Smooth muscle cell (in vitro differentiated cells): Measurements from ENCODE around the gene KRTAP19-8. TPM values are rescaled to one million over a fixed set of nuclear protein-coding genes. Genes with fewer than 3 reads are reported as not detected.

Experiments used
- DNase-seq: peaks from one replicate; lab custom pipeline; 2025; ENCODE audit not compliant: unreplicated experiment; lab: John Stamatoyannopoulos, UW
- H2AFZ ChIP-seq: fragments of 200-600 bp; sonication (generic); 2 replicates; pipeline ENCODE4 v1.6.0; 2016; ENCODE audit warnings: antibody characterized with exemption, low read depth, mild to moderate bottlenecking
- H3F3A ChIP-seq: fragments of 200-600 bp; sonication (generic); 2 replicates; pipeline ENCODE4 v1.6.0; 2017; ENCODE audit warnings: antibody characterized with exemption, low read depth
- H3K27ac ChIP-seq: fragments of 200-600 bp; sonication (generic); 2 replicates; pipeline ENCODE4 v1.5.1; 2016; ENCODE audit warnings: low read depth, mild to moderate bottlenecking
- H3K27me3 ChIP-seq: fragments of 200-600 bp; sonication (generic); 2 replicates; pipeline ENCODE4 v1.6.1; 2016; ENCODE audit warnings: low read depth, mild to moderate bottlenecking
- H3K36me3 ChIP-seq: fragments of 200-600 bp; sonication (generic); 2 replicates; pipeline ENCODE4 v1.5.1; 2016; ENCODE audit warnings: low read depth
- H3K4me1 ChIP-seq: fragments of 200-600 bp; sonication (generic); 2 replicates; pipeline ENCODE4 v1.5.1; 2016; ENCODE audit warnings: low read depth
- H3K4me2 ChIP-seq: fragments of 200-600 bp; sonication (generic); 2 replicates; pipeline ENCODE4 v1.6.0; 2016; ENCODE audit warnings: mild to moderate bottlenecking
- H3K4me3 ChIP-seq: fragments of 200-600 bp; sonication (generic); 2 replicates; pipeline ENCODE4 v1.5.1; 2016; ENCODE audit warnings: mild to moderate bottlenecking
- H3K79me2 ChIP-seq: fragments of 200-600 bp; sonication (generic); 2 replicates; pipeline ENCODE4 v1.6.0; 2016; ENCODE audit warnings: low read depth, mild to moderate bottlenecking
- H3K9ac ChIP-seq: fragments of 200-600 bp; sonication (generic); 2 replicates; pipeline ENCODE4 v1.6.0; 2016; ENCODE audit warnings: low read depth
- H3K9me3 ChIP-seq: fragments of 200-600 bp; sonication (generic); replicated peaks from 2 replicates; pipeline ENCODE4 v1.5.1; 2016; ENCODE audit warnings: low read depth
- H4K20me1 ChIP-seq: fragments of 200-600 bp; sonication (generic); 2 replicates; pipeline ENCODE4 v1.6.0; 2016; ENCODE audit warnings: low read depth
- CTCF ChIP-seq: fragments of 200-600 bp; sonication (generic); IDR thresholded peaks from 2 replicates; pipeline ENCODE4 v1.5.1; 2017; ENCODE audit warnings: borderline replicate concordance, mild to moderate bottlenecking, antibody characterized with exemption; ENCODE audit not compliant: insufficient read depth, poor library complexity, severe bottlenecking
- WGBS: methylation state at CpG from one replicate; pipeline ENCODE4 v1.1.7; 2016; ENCODE audit warnings: low lambda C conversion rate; 5-methylcytosine and 5-hydroxymethylcytosine counted together
- polyA plus RNA-seq: library from polyadenylated mRNA; unstranded; fragments of >200 nt; fragmentation: Nextera tagmentation; extraction: Ambion mirVana; gene quantifications from 2 replicates; pipeline ENCODE4 v1.2.1, GENCODE V29; 2016
- total RNA-seq: library from RNA; depleted of rRNA; stranded (reverse); fragments of >200 nt; gene quantifications from 2 replicates; pipeline ENCODE4 v1.2.3, GENCODE V29; 2014

Gene KRTAP19-8
- total and polyA plus RNA-seq, 2 experiments from 2014 or later: not detected

GRCh38 chr21:31014891-31015290 is 23.4 kb downstream of the KRTAP19-8 start:
- Histone ChIP-seq H3K4me3 (no peak overlapping the region), H3K27me3 (no peaks in the 10 kb centered on the region), H3K9me3 (no peaks in the 10 kb centered on the region), H2AFZ (no peak overlapping the region), H3K79me2 (no peaks in the 10 kb centered on the region), H3K27ac (no peak overlapping the region), H3F3A (no peaks in the 10 kb centered on the region), H4K20me1 (no peaks in the 10 kb centered on the region), H3K9ac (no peak overlapping the region), H3K4me2 (no peak overlapping the region), H3K36me3 (no peaks in the 10 kb centered on the region), H3K4me1 (no peaks in the 10 kb centered on the region)
- no peak for DNase-seq
- 91% methylated on average over 2 of the region's 2 CpGs for WGBS
- no peak for TF ChIP-seq CTCF

DNA sequence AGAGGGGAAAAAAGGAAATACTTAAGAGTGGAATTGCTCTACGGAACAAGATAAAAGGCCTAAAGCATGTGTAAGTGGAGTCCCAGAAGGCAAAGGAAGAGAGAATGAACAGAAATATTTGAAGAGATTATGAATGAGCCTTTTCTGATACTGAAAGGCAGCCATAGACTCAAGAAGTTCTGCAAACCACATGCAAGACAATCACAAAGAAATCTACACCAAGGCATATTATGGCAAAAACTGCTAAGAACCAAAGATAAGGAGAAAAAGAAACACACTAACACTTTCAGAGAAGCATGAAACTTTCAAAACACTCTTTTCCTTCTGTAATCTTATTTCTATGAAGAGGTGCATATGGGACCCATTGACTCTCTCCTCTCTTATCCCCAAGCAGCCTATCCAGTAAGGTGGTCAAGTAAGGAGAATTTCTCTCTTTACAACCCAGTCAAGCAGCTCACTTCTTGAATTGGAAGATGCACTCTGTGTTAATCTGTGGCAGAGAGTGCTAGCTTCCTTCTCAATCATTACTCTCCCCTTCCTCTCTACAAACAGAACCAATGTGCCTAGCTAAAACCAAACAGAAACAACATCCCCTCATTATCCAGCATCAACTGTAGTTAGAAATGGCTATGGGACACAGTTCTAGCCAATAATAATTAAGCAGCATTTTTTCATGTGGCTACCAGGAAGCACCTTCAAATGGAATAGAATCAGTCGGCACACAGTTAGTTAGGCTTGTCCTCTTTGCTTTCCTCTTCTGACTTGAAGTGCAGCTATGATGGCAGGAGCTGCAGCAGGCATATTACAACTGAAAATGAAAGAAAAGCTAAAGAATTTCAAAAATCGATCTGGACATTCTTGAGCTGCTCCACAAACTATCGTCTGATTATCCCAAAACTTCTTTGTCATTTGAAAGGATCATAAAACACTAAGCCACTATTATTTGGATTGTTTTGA is 25.9 kb downstream of the KRTAP19-8 start:
- H3K9ac ChIP-seq: no peak overlapping the region
- no peaks in the 10 kb centered on the region for H4K20me1 ChIP-seq
- H3K4me3 ChIP-seq: no peak overlapping the region
- no peaks in the 10 kb centered on the region for H3K9me3 ChIP-seq
- no peak overlapping the region for H2AFZ ChIP-seq
- no peak overlapping the region for H3K4me2 ChIP-seq
- no peak for TF ChIP-seq CTCF
- H3K27ac ChIP-seq: no peak overlapping the region
- no peaks in the 10 kb centered on the region for H3F3A ChIP-seq
- no peaks in the 10 kb centered on the region for H3K4me1 ChIP-seq
- no peaks in the 10 kb centered on the region for H3K79me2 ChIP-seq
- H3K36me3 ChIP-seq: no peaks in the 10 kb centered on the region
- WGBS: 88% methylated on average over 4 of the region's 4 CpGs
- DNase-seq: no peak
- no peaks in the 10 kb centered on the region for H3K27me3 ChIP-seq

DNA sequence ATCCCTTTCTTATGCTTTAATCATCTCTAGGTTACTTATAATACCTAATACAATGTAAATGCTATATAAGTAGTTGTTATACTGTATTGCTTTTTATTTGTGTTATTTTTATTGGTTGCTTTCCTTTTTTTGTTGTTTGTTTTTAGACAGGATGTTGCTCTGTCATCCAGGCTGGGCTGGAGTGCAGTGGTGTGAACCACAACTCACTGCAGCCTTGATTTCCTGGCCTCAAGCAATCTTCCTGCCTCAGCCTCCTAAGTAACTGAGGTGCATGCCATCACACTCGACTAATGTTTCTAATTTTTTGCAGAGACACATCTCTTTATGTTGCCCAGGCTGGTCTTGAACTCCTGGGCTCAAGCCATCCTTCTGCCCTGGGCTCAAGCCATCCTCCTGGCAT is 26.9 kb downstream of the KRTAP19-8 start:
- Histone ChIP-seq H3F3A (no peaks in the 10 kb centered on the region), H4K20me1 (no peaks in the 10 kb centered on the region), H3K4me3 (no peak overlapping the region), H3K36me3 (no peaks in the 10 kb centered on the region), H3K4me1 (no peaks in the 10 kb centered on the region), H3K4me2 (no peak overlapping the region), H3K9me3 (no peaks in the 10 kb centered on the region), H3K9ac (no peak overlapping the region), H3K27ac (no peak overlapping the region), H3K27me3 (no peaks in the 10 kb centered on the region), H3K79me2 (no peaks in the 10 kb centered on the region), H2AFZ (no peak overlapping the region)
- TF ChIP-seq CTCF: no peak
- 100% methylated on average over 1 of the region's 1 CpG for WGBS
- no peak for DNase-seq
